ENCODE data around the gene PRDM12. TPM values are rescaled to one million over a fixed set of nuclear protein-coding genes. Genes with fewer than 3 reads are reported as not detected.

The PRDM12 gene
- total RNA-seq, result not detected in 2 replicates

GRCh38 chr9:130664251-130665028, at the start of gene PRDM12:
TSS of gene PRDM12 (plus strand) at chr9:130664594. CDS start at chr9:130664654, 60 bp downstream.

GRCh38 chr9:130693426-130694191, 29.2 kb downstream of the PRDM12 start, which contains the start of gene EXOSC2:
TSS of gene EXOSC2 (plus strand) at chr9:130693780. CDS start at chr9:130693792, 12 bp downstream.

Other genes with a start within 250 kb of the PRDM12 start
- 19.4 and 93.9 TPM in 2 replicates for gene ASS1, start 219.6 kb upstream of the PRDM12 start, total RNA-seq
- 32.7 and 40.8 TPM in 2 replicates for gene FUBP3, start 85.0 kb upstream of the PRDM12 start, total RNA-seq
- gene EXOSC2, start 29.2 kb downstream of the PRDM12 start, total RNA-seq, result 32.1 and 78.4 TPM in 2 replicates
- gene ABL1, start 170.7 kb downstream of the PRDM12 start, total RNA-seq, result 66.5 and 76.1 TPM in 2 replicates
- gene QRFP, start 232.2 kb downstream of the PRDM12 start, total RNA-seq, result not detected in 2 replicates